Suprapubic skin (tissue), 4 donors: ENCODE data around the gene TMEM187. TPM values are rescaled to one million over a fixed set of nuclear protein-coding genes. Genes with fewer than 3 reads are reported as not detected.

Experiments
- DNase-seq, 2 donors: peaks; one replicate each; pipeline ENCODE4 v3.0.0-alpha.2; 2019; ENCODE audit warnings: low spot score in 2 of 2
- H3K27ac ChIP-seq: fragments of 200-600 bp; sonication (generic); one replicate; pipeline ENCODE4 v1.5.1; 2019
- H3K27me3 ChIP-seq: fragments of 200-600 bp; sonication (generic); one replicate; pipeline ENCODE4 v1.5.1; 2019
- H3K36me3 ChIP-seq: fragments of 200-600 bp; sonication (generic); one replicate; pipeline ENCODE4 v1.5.1; 2019
- H3K4me1 ChIP-seq: fragments of 200-600 bp; sonication (generic); one replicate; pipeline ENCODE4 v1.5.1; 2019
- H3K4me3 ChIP-seq: fragments of 200-600 bp; sonication (generic); one replicate; pipeline ENCODE4 v1.5.1; 2019; ENCODE audit warnings: mild to moderate bottlenecking
- H3K9me3 ChIP-seq: fragments of 200-600 bp; sonication (generic); one replicate; pipeline ENCODE4 v1.5.1; 2019
- CTCF ChIP-seq, 2 donors: fragments of 200-600 bp in 1 of 2; fragments of 450-650 bp in 1 of 2; sonication (generic) in 1 of 2; IDR thresholded peaks; one replicate each; pipeline ENCODE4 v1.5.1; 2016 to 2019; ENCODE audit warnings: antibody characterized with exemption in 2 of 2, mild to moderate bottlenecking in 1 of 2, moderate library complexity in 1 of 2
- EP300 ChIP-seq: sonication (generic); formaldehyde crosslinking; IDR thresholded peaks from one replicate; pipeline ENCODE4 v1.6.1; 2017; ENCODE audit warnings: antibody characterized with exemption
- POLR2A ChIP-seq, 2 donors: fragments of 450-650 bp; IDR thresholded peaks; one replicate each; pipeline ENCODE4 v1.6.1; 2017; ENCODE audit warnings: antibody characterized with exemption in 2 of 2, mild to moderate bottlenecking in 2 of 2, moderate library complexity in 2 of 2
- POLR2AphosphoS5 ChIP-seq, 3 donors: sonication (generic); formaldehyde crosslinking; IDR thresholded peaks; one replicate each; pipeline ENCODE4 v1.6.1; 2017; ENCODE audit warnings: antibody characterized with exemption in 3 of 3
- WGBS: methylation state at CpG from one replicate; pipeline ENCODE4 v1.1.5; 2018; 5-methylcytosine and 5-hydroxymethylcytosine counted together
- total RNA-seq, 4 donors: library from RNA; depleted of rRNA; stranded (reverse); fragments of >200 nt; gene quantifications; one replicate each; pipeline ENCODE4 v1.1.0, GENCODE V29; 2016

TMEM187 gene
- total RNA-seq: 10 to 100 TPM in 1 of 4 donors, 1 to 10 TPM in 3; 7.8 to 10.7 (median 8.6) TPM

- Histone ChIP-seq H3K36me3 (no peaks in the 10 kb centered on the region), H3K27me3 (no peaks in the 10 kb centered on the region), H3K27ac (peak within 1 kb of the TSS; percentile 98), H3K4me1 (peaks cover 38% of the 10 kb centered on the region), H3K9me3 (no peaks in the 10 kb centered on the region), H3K4me3 (peak within 1 kb of the TSS; percentile 60)
- 8% methylated on average over 28 of the region's 103 CpGs for WGBS
- no peak for TF ChIP-seq EP300
- peak; percentile 55 to 73 for TF ChIP-seq POLR2A (IDR thresholded peaks at IDR 0.05)
- TF ChIP-seq CTCF (IDR thresholded peaks at IDR 0.05): no peak
- DNase-seq: peak; percentile 90 to 92
Observed at GRCh38 chrX:153972368-153973126, at the start of gene TMEM187. TSS of gene TMEM187 (plus strand) at chrX:153972754. CDS start at chrX:153982063, 9,309 bp downstream.

- 71% methylated on average over 24 of the region's 25 CpGs for WGBS
- H3K27ac ChIP-seq: no peak overlapping the region
- peaks cover 41% of the 10 kb centered on the region for H3K4me1 ChIP-seq
Observed at GRCh38 chrX:153922932-153923857, 49.4 kb upstream of the TMEM187 start.

GRCh38 chrX:153924149-153924861 lies 48.2 kb upstream of the TMEM187 start:
- DNase-seq: peak in 1 of 2 donors; percentile 65
- TF ChIP-seq POLR2A (IDR thresholded peaks at IDR 0.05): no peak
- no peak for TF ChIP-seq EP300
- no peak for TF ChIP-seq CTCF (IDR thresholded peaks at IDR 0.05)
- no peak for TF ChIP-seq POLR2AphosphoS5 (IDR thresholded peaks at IDR 0.05)
- WGBS: 38% methylated on average over 13 of the region's 14 CpGs
- Histone ChIP-seq H3K27me3 (no peaks in the 10 kb centered on the region), H3K4me3 (no peak overlapping the region), H3K4me1 (peaks cover 49% of the 10 kb centered on the region), H3K9me3 (no peaks in the 10 kb centered on the region), H3K27ac (no peak overlapping the region), H3K36me3 (no peaks in the 10 kb centered on the region)

More at GRCh38 chrX:153922932-153923857, 49.4 kb upstream of the TMEM187 start:
- no peaks in the 10 kb centered on the region for H3K27me3 ChIP-seq
- no peaks in the 10 kb centered on the region for H3K9me3 ChIP-seq
- no peaks in the 10 kb centered on the region for H3K36me3 ChIP-seq
- TF ChIP-seq POLR2A (IDR thresholded peaks at IDR 0.05) (no peak), CTCF (IDR thresholded peaks at IDR 0.05) (peak in 1 of 2 donors; percentile 36)
- peak in 1 of 2 donors; percentile 83 for DNase-seq
- no peak overlapping the region for H3K4me3 ChIP-seq

GRCh38 chrX:153925387-153925738 lies 47.2 kb upstream of the TMEM187 start:
- peak overlapping the region; percentile 59 for H3K4me3 ChIP-seq
- no peaks in the 10 kb centered on the region for H3K27me3 ChIP-seq
- TF ChIP-seq POLR2AphosphoS5 (IDR thresholded peaks at IDR 0.05): no peak
- no peak for TF ChIP-seq POLR2A (IDR thresholded peaks at IDR 0.05)
- no peak for TF ChIP-seq EP300
- no peak for TF ChIP-seq CTCF (IDR thresholded peaks at IDR 0.05)
- H3K36me3 ChIP-seq: peaks cover 2% of the 10 kb centered on the region
- peaks cover 54% of the 10 kb centered on the region for H3K4me1 ChIP-seq
- WGBS: 74% methylated on average over 3 of the region's 4 CpGs
- no peaks in the 10 kb centered on the region for H3K9me3 ChIP-seq
- H3K27ac ChIP-seq: no peak overlapping the region
- no peak for DNase-seq
